Activated T-helper 17 cell treated with anti-CD3 and anti-CD28 coated beads, Interleukin-2, amount 50 U/mL, for 72 hours (primary cell): ENCODE data around the gene LRRC8B. TPM values are rescaled to one million over a fixed set of nuclear protein-coding genes. Genes with fewer than 3 reads are reported as not detected.
"Not testable (repeated sequence)": the region's sequence is repeated elsewhere in the genome, so short reads cannot be mapped to it uniquely, and the experiment has no call there.

Source experiments
- ATAC-seq: fragments of 150-1000 bp; cut with Tn5 transposase; replicated peaks from 2 replicates; pipeline ENCODE4 v1.10.0; 2021; ENCODE audit warnings: mild to moderate bottlenecking, moderate library complexity
- H3K27ac Mint-ChIP-seq: one replicate; pipeline ENCODE4 v1.8.0; 2022; ENCODE audit warnings: mixed read lengths
- H3K27me3 Mint-ChIP-seq: one replicate; pipeline ENCODE4 v1.8.0; 2022; ENCODE audit warnings: mixed read lengths
- H3K36me3 Mint-ChIP-seq: one replicate; pipeline ENCODE4 v1.8.0; 2022; ENCODE audit warnings: low read depth, mild to moderate bottlenecking, mixed read lengths
- H3K4me1 Mint-ChIP-seq: one replicate; pipeline ENCODE4 v1.8.0; 2022; ENCODE audit warnings: mixed read lengths
- H3K4me3 Mint-ChIP-seq: one replicate; pipeline ENCODE4 v1.8.0; 2022; ENCODE audit warnings: mild to moderate bottlenecking, mixed read lengths
- H3K9me3 Mint-ChIP-seq: one replicate; pipeline ENCODE4 v1.8.0; 2022; ENCODE audit warnings: mixed read lengths
- total RNA-seq, 2 donors: library from RNA; stranded (reverse); gene quantifications; one replicate each; pipeline ENCODE4 v1.2.3, GENCODE V29; 2022

LRRC8B gene
- total RNA-seq, 2 donors from 2014 or later: 16.3 to 45.8 TPM

DNA sequence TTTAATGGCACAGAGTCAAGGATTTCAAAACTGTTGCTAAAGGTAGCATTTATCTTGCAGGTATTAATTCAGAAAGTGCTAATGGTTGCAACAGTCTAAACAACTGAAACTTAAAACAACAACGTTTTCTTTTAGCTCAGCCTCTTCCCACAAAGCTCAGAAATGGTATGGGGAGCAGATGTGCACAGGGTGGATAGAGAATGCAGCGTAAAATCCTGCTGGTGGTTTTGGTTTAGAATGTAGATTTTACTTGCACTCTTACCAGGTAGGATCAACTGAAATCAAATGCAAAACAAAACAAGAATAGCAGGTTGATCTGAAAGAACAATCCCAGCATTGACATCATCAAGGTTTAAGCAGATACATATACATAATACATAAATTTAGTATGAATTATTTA is 104.5 kb downstream of the LRRC8B start:
- peaks cover 48% of the 10 kb centered on the region for H3K4me1 Mint-ChIP-seq
- H3K27me3 Mint-ChIP-seq: no peaks in the 10 kb centered on the region
- ATAC-seq: no peak
- no peaks in the 10 kb centered on the region for H3K9me3 Mint-ChIP-seq
- peaks cover 22% of the 10 kb centered on the region for H3K36me3 Mint-ChIP-seq
- H3K27ac Mint-ChIP-seq: peak overlapping the region; percentile 81
- peak overlapping the region; percentile 91 for H3K4me3 Mint-ChIP-seq

DNA sequence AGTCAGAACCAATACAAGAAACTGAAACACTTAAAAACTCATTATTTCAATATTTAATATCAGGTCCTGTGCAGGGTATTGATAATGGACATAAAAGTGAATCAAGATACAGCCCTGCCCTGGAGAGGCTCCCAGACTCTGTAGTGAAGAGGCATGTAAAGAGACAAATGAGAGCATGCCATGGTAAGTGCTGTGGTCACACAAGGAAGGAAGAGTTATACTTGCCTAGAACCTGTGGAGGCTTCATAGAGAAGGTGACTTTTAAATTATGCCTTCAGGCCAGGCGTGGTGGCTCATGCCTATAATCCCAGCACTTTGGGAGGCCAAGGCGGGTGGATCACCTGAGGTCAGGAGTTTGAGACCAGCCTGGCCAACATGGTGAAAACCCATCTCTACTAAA is 105.0 kb downstream of the LRRC8B start:
- peak overlapping the region; percentile 91 for H3K4me3 Mint-ChIP-seq
- ATAC-seq, H3K27me3 Mint-ChIP-seq, H3K9me3 Mint-ChIP-seq: not testable (repeated sequence)
- peaks cover 27% of the 10 kb centered on the region for H3K36me3 Mint-ChIP-seq
- H3K27ac Mint-ChIP-seq: peak overlapping the region; percentile 81
- peaks cover 48% of the 10 kb centered on the region for H3K4me1 Mint-ChIP-seq

DNA sequence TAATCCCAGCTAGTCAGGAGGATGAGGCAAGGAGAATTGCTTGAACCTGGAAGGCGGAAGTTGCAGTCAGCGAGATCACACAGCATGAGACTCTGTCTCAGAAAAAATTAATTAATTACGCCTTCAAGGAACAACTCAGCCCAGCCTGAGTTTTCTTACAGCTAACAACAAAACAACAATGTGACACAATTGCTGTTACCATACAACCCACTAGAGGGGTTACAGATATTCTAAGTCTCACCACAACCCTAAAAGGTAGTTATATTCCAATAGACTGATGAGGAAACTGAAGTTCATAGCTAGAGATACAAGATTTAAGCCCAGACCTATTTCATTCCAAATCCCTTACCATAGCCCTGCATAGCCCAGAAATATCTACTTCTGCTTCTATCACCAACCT is 105.4 kb downstream of the LRRC8B start:
- Mint-ChIP-seq H3K4me1 (peaks cover 48% of the 10 kb centered on the region), H3K36me3 (peaks cover 30% of the 10 kb centered on the region), H3K4me3 (peak overlapping the region; percentile 91), H3K9me3 (no peaks in the 10 kb centered on the region), H3K27me3 (no peaks in the 10 kb centered on the region), H3K27ac (peak overlapping the region; percentile 81)
- ATAC-seq: no peak

DNA sequence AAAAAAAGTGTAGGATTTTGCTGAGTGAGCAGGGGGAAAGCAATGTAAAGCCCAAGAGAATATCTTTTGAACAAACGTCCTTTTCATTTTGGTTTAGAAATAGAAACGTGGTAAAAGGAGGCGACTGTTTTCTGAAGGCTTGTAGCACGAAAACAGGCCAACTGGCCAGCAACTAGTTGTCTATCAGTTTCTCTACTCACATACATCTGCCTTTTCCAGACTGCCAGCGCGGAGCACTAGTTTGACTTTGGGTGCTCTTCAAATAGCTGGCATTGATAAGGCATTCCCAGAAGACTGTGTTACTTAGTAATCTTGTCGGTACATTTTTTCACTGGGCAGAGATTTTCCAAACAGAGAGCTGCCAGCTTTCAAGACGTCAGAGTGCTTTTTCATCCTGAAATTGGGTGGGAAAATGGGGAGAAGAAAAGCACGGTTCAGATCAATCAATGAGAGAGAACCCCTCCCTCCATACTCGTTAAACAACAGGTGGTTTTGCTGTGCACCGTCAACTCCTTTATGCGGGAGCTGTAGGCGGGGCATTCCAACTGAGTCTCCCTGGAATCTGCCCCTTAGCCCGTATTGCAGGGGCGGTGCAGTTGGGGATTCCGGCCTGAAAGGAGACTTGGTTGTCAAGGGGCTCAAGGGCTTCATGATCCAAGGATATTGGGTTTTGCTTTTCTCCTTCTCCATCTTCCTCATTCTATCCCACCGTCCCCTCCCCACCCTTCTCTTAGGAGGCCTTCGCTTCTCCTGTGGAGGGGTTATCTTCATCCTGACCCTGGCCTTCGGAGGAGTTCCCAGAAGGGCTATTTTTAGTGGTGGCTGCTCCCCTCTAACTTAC is 107.4 kb downstream of the LRRC8B start:
- ATAC-seq: no peak
- H3K4me3 Mint-ChIP-seq: peak overlapping the region; percentile 91
- H3K27me3 Mint-ChIP-seq: no peaks in the 10 kb centered on the region
- H3K27ac Mint-ChIP-seq: peak overlapping the region; percentile 97
- H3K9me3 Mint-ChIP-seq: no peaks in the 10 kb centered on the region
- peaks cover 53% of the 10 kb centered on the region for H3K4me1 Mint-ChIP-seq
- H3K36me3 Mint-ChIP-seq: peaks cover 47% of the 10 kb centered on the region

DNA sequence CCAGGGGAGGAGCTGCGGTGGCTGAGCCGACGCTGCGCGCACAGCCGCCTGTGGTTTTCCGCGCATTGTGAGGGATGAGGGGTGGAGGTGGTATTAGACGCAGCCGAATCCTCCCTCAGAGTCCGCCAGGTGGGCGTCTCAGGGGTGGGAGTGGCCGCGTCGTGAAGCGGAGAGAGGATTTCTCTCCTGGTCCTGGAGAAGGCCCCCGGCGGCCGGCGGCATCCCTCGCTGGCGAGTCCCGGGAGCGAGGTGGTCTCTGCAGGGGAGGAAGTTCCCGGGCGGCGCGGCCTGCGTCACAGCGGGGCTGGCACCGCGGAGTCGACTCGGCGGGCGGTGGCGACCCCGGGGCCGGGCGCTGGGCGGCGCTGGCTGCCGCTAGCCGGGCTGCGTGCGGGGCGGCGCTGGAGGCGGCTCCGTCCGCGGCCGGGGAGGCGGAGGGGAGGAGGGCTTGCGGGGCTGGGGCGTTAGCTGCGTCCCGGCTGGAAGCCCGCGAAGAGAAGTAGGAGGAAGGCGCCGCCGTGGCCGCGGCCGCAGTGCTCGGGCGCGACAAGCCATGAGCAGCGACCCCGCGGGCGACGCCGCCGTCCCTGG is 108.1 kb downstream of the LRRC8B start, which contains the start of gene LRRC8C:
TSS of gene LRRC8C (plus strand) at position 464 of the 591 bp plus-strand sequence. CDS start 53,354 bp downstream, outside the sequence.
- H3K36me3 Mint-ChIP-seq: peaks cover 55% of the 10 kb centered on the region
- H3K4me3 Mint-ChIP-seq: peak within 1 kb of the TSS; percentile 91
- ATAC-seq: peak; percentile 74
- peak within 1 kb of the TSS; percentile 97 for H3K27ac Mint-ChIP-seq
- no peaks in the 10 kb centered on the region for H3K9me3 Mint-ChIP-seq
- H3K4me1 Mint-ChIP-seq: peaks cover 53% of the 10 kb centered on the region
- H3K27me3 Mint-ChIP-seq: no peaks in the 10 kb centered on the region

DNA sequence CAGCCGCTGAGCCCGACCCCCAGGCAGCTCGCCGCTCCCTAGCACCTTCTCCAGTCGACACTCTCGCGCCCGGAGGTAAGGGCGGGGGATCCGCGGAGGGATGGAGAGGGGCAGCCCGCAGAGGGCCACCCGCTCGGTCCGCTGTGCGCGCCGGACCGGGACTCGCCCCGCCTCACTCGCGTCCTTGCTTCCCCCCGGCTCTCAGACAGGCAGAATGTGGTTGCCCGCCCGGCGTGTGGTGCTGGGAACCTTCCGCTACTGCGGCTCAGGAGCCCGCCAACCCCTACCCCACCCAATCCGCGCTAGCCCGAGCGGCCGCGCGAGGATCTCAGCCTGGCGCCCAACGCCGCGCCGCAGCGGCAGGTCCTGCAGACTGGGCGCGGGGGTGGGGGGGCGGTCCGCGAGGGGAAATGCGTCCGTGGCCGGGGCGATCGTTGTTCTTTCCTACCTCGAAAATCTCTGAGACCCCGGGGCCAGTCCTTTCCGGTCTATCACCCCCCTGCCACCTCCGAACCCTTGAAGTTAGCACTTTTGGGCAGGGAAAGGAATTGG is 108.7 kb downstream of the LRRC8B start:
- no peaks in the 10 kb centered on the region for H3K9me3 Mint-ChIP-seq
- peaks cover 60% of the 10 kb centered on the region for H3K36me3 Mint-ChIP-seq
- no peaks in the 10 kb centered on the region for H3K27me3 Mint-ChIP-seq
- peak overlapping the region; percentile 91 for H3K4me3 Mint-ChIP-seq
- peaks cover 55% of the 10 kb centered on the region for H3K4me1 Mint-ChIP-seq
- H3K27ac Mint-ChIP-seq: peak overlapping the region; percentile 93
- ATAC-seq: peak; percentile 43

DNA sequence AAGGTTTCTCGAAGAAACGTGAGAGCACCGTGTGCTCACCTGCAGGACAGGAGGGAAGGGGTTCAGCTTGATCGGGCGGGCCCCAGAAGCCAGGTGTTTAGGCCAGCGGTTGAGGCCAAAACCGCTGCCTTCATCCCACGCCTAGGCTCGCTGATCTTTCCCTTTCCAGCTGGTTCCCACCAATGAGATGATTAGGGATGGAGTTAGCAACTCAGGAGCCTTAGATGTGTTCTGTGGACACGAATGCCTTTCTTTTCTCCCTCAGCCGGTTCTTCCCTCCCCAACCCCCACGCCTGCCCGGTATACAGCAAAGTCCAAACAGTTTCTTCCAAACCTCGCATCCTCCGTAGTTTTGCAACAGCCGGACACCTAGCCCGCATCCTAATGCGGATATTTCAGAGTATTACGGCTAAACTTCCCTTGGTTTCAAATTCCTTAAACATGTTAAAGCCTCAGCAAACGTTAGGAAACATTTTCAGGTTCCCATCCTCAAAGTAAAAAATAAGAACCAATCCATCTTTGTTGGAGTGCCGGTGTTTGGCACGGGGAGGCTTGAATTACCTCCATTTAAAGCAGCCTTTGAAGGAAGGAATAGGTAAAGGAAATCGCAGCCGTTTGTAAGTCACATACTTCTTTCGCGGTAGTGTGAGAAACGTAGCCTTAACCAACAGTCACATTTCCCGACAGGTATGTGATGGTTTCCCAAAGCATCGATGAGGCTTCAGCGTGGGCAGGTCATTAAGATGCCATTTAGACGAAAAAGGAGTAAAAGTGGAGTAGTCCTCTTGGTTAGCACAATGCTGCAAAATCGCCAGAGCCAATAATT is 109.4 kb downstream of the LRRC8B start:
- peak overlapping the region; percentile 91 for H3K4me3 Mint-ChIP-seq

DNA sequence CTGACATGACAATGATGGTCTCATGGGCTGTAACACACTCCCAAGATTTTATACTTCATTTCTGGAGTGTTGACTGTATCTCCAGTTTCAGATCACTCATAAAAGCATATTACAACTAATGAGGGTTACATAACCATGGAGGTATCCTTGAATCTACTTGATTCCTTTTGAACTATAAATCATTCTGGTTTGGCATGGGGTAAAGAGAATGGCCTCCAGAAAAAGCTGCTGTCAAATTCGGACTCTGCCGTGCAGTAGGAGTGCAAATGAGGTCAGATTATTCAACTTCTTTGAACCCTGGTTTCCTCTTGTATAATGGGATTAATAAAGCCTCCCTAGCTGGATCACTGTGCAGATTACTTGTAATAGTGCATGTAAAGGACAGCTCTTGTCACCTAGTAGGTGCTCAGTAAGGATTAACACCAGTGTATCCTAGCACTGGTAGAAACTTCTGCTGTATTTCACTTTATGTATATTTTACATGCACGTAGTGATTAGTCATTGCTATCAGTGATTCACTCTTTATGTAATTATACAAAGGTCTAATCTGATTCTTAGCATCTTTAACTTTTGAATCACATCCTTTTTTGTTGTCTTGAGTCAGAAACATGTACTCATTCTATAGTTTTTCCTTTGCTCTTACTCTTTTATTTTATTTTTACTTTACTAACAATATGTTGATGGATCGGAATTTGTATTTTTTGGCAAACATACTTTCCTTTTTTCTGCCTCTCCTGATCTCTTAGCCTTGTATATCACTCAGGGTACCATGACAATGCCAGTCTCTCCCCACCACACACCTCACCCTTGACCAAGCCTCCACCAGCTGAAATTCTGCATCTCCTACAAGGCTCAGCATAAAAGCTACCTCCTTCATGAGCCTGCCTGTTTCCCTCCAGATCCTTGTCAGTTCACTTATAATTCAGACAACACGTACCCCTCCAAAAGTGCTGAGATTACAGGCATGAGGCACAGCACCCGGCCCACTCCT is 111.5 kb downstream of the LRRC8B start:
- peaks cover 85% of the 10 kb centered on the region for H3K36me3 Mint-ChIP-seq
- no peaks in the 10 kb centered on the region for H3K9me3 Mint-ChIP-seq
- no peaks in the 10 kb centered on the region for H3K27me3 Mint-ChIP-seq
- peak; percentile 60 for ATAC-seq
- peak overlapping the region; percentile 91 for H3K4me3 Mint-ChIP-seq
- H3K4me1 Mint-ChIP-seq: peaks cover 44% of the 10 kb centered on the region
- H3K27ac Mint-ChIP-seq: peak overlapping the region; percentile 93

More for the DNA sequence above, 109.4 kb downstream of the LRRC8B start:
- Mint-ChIP-seq H3K27me3 (no peaks in the 10 kb centered on the region), H3K9me3 (no peaks in the 10 kb centered on the region), H3K4me1 (peaks cover 49% of the 10 kb centered on the region), H3K27ac (peak overlapping the region; percentile 93), H3K36me3 (peaks cover 65% of the 10 kb centered on the region)
- peak; percentile 5 for ATAC-seq

DNA sequence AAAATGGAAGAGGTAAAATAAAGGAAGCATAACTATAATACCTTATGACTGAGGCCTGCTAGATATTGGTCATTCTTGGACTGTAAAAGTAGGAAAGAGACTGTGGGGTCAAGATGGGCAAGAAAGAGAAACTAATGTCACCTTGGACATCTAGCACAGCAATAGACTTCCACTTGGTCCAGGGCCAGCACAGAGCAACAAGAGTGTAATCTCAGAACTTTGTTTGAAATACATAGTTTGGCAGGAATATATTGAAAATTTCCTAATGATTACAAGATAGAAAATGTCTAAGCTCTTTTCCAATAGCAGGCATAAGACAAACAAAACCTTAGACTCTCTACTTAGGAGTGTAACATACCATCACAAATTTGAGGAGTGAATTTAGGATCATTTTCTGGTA is 112.9 kb downstream of the LRRC8B start:
- Mint-ChIP-seq H3K27ac (peak overlapping the region; percentile 93), H3K4me3 (peak overlapping the region; percentile 91)

DNA sequence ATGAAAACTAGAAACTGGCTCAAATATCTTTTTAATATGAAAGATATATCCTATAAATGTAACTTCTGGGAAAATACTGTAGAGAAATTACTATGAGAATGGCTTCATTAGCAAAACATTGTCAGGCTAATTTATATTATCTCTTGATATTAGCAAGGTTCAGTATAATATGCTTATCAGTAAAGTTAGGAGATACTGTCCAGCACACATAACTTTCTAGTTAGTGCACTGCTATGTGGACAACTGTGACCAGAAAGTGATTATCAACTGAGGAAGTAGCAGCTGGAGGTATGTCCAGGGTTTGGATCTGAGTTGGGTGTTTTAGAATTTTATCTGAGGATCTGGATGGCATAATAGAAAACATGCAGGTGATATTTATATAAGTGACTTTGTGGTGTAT is 115.8 kb downstream of the LRRC8B start:
- Mint-ChIP-seq H3K4me3 (peak overlapping the region; percentile 45), H3K27ac (peak overlapping the region; percentile 55), H3K4me1 (peaks cover 54% of the 10 kb centered on the region), H3K36me3 (peaks cover 90% of the 10 kb centered on the region), H3K9me3 (no peaks in the 10 kb centered on the region), H3K27me3 (no peaks in the 10 kb centered on the region)
- no peak for ATAC-seq

More for the DNA sequence above, 112.9 kb downstream of the LRRC8B start:
- Mint-ChIP-seq H3K36me3 (peaks cover 87% of the 10 kb centered on the region), H3K9me3 (no peaks in the 10 kb centered on the region), H3K27me3 (no peaks in the 10 kb centered on the region), H3K4me1 (peaks cover 45% of the 10 kb centered on the region)
- ATAC-seq: no peak

DNA sequence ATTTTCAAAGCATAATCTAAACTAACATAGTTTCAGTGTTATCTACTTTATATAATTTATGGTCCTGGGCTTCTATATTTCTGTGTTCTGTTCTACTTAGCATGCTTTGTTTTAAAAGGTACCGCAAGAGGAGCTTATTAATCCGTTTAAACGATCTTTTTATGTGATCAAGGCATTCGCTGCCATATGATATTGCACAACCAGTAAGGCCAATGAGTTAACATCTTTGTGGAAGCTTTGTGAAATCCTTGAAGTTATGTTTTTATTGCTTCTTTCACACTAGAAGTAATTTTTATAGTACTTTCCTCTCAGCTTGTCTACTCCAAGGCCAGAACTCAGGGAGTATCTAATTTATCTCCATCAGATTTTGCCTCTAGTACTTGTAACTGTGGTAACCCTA is 117.2 kb downstream of the LRRC8B start:
- no peaks in the 10 kb centered on the region for H3K9me3 Mint-ChIP-seq
- peaks cover 41% of the 10 kb centered on the region for H3K4me1 Mint-ChIP-seq
- peak overlapping the region; percentile 40 for H3K4me3 Mint-ChIP-seq
- peaks cover 90% of the 10 kb centered on the region for H3K36me3 Mint-ChIP-seq
- peak overlapping the region; percentile 32 for H3K27ac Mint-ChIP-seq
- no peak for ATAC-seq
- H3K27me3 Mint-ChIP-seq: no peaks in the 10 kb centered on the region

DNA sequence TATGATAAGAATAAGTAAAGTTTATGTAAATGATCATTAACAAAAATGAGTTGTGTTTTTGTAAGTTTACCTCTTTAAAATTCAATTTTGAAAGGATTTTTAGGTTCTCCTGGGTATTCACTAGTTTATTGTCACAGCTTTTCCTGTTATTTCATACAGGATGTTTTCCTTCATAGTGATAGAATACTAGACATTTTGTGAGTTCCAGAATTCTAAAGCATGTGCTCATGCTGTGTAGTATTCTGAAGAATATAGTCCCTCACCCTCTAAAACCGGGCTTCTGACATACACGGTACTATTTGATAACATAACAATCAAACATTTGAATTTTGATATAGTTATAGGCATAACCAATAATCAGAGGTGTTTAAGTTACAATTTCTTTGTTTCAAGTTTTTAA is 118.9 kb downstream of the LRRC8B start:
- Mint-ChIP-seq H3K4me3 (no peak overlapping the region), H3K27me3 (no peaks in the 10 kb centered on the region), H3K4me1 (peaks cover 35% of the 10 kb centered on the region), H3K27ac (no peak overlapping the region), H3K36me3 (peaks cover 84% of the 10 kb centered on the region), H3K9me3 (no peaks in the 10 kb centered on the region)
- no peak for ATAC-seq

DNA sequence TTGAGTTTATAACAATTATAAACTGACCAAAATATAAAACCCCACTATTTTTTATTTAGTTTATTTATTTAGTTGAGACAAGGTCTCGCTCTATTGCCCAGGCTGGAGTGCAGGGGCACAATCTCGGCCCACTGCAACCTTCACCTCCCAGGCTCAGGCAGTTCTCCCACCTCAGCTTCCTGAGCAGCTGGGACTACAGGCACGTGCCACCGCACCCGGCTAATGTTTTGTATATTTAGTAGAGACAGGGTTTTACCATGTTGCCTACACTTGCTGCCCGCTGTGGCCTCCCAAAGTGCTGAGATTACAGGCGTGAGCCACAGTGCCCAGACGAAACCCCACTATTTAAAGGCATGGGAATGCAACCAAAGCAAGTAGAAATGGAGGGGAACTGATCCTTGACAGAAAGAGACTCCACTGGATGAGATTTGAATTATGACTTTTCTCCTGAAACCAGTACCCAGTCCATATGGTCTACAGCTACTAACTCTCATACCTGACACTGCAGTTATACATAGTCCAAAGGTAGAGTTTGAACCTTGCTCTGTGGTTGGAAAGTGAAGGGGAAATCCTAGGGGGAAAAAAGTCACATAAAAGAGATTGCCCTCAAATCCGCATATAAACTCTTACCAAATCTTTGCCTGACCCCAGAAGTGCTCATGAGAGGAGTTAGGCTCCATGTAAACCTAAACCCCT is 119.6 kb downstream of the LRRC8B start:
- peak overlapping the region; percentile 14 for H3K4me3 Mint-ChIP-seq

More for the DNA sequence above, 119.6 kb downstream of the LRRC8B start:
- H3K4me1 Mint-ChIP-seq: peaks cover 36% of the 10 kb centered on the region
- H3K36me3 Mint-ChIP-seq: peaks cover 83% of the 10 kb centered on the region
- no peaks in the 10 kb centered on the region for H3K27me3 Mint-ChIP-seq
- H3K27ac Mint-ChIP-seq: no peak overlapping the region
- ATAC-seq: no peak
- no peaks in the 10 kb centered on the region for H3K9me3 Mint-ChIP-seq
